Fibroblast of skin of left biceps (primary cell): ENCODE measurements around the gene EXOSC9.

Experiments used
- DNase-seq, 2 experiments: peaks; one replicate each; pipeline ENCODE4 v3.0.0-alpha.2; 2013; ENCODE audit warnings: low read depth in 2 of 2

Gene EXOSC9

DNA sequence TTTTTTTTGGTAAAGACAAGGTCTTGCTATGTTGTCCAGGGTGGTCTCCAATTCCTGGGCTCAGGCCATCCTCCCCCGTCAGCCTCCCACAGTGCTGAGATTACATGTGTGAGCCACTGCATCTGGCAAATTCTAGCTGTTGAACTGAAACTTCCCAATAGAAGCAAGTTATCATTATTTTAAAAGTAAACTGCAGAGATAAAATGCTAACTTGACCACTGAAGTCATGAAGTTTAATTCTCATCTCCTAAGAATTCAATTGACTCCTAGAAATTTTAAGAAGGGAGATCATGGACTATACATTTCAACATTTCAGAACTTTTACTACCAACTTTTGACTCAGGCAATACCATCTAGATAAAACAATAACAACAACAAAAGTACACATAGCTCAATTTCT lies 11.7 kb upstream of the EXOSC9 start:
- DNase-seq = peak in 1 of 2 experiments; percentile 35

DNA sequence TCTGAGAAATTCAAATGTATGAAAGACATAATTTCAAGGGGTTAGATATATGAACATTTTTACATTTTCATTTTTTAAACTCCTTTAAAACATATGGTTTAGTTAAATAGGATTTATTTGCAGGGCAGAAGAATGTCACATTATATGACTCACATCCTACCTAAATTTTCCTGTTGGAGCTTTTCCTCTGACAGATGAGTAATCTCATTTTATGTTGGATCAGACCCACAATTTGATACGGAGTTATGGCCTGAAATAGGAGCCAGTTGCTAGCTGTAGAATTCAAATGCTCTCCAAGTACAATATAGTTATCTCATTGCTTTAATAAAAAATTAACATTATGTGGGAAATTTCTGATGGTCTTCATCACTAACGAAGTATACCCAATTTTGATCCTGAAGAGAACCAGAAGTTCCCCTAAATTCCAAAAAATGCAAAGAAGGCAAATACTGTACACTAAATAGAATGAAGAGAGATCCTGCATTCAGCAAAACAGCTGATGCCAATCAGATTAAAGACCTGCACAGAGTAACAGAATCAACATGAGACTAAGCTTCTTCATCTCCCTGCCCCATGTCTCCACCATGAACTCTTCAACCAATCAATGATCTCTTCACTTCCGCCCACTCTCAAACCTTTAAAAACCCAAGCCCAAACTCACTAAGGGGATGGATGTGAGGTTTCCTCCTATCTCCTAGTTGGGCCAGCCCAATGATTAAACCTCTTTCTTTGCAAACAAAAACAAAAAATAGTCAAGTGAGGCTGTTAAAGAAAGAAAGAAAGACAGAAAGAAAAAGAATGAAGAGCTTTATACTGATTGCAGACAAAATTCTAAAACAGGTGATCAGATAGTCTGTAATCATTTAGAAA lies 10.9 kb upstream of the EXOSC9 start:
- peak; percentile 71 to 76 for DNase-seq

DNA sequence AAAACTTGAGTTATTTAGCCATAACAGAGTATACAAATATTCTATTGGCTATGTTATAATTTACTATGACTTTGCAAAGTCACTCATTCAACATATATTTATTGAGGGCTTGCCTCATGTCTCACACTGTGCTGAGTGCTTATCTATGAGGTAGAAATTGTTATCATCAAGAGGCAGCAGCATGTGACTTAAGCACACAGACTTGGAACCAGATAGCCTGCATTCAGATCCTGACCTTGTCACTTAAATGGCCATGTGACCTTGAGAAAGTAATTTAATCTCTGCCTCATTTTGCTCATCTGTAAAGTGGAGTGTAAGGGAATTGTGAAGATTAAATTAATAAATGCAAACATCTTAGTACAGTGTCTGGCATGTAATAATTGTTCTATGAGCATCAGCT lies 10.1 kb upstream of the EXOSC9 start:
- DNase-seq = no peak

DNA sequence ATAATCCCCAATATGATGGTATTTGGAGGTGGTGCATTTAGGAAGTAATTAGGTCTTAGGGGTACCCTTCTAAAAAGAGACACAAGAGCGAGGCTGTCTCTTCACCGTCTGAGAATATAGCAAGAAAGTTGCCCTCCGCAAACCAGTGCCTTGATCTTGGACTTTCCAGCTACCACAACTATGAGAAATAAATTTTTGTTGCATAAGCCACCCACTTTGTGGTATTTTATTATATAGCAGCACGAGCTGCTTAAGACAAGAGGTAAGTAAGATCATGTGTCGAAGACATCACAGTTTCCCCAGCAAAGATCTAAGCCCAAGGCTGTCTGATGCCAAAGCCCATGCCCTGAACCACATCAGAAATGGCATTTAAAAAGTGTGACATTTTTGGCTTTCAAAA lies 9.6 kb upstream of the EXOSC9 start:
- DNase-seq = peak; percentile 62 to 66

DNA sequence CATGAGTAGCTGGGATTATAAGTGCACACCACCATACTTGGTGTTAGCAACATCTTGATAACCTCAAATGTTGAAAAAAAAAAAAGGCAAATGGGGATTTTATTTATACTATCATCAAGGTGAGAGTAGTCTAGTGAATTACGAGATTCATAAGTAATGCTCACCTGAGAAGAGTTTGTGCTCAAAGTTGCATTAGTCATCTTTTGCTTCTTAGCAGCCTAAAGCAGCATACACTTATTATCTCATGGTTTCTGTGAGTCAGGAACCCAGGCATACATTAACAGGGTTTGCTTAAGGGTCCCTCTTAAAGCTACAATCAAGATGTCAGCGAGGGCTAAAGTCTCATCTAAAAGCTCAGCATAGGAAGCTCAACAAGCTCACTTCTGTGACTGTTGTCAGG lies 8.2 kb upstream of the EXOSC9 start:
- no peak for DNase-seq

DNA sequence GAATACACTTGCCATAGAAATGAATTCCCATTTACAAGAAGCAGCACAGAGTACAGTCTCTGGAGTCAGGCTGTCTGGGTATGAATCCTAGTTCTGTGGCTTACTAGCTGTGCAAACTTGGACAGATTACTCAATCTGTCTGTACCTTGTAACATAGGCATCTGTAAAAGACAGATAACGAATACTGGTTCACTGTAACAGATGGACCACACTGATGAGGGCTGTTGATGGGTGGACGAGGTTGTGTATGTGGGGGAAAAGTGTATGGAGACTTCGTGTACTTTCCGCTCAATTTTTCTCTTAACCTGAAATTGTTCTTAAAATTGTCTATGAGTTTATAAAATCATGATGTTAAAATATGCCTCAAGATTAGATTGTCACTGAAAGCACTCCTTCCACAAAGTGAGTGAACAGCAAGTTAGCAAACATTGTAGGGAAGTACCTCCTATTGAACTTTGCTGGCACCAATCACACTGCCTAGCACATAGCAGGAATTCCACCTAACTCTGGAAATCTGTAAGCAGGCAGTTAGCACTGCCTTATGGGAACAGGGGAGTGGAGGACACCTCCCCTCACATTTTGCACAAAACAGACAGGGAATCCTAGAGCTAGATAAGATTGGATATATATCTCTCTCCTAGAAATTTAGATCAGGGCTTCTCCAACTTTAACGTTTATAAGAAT lies 6.5 kb upstream of the EXOSC9 start:
- DNase-seq = no peak

DNA sequence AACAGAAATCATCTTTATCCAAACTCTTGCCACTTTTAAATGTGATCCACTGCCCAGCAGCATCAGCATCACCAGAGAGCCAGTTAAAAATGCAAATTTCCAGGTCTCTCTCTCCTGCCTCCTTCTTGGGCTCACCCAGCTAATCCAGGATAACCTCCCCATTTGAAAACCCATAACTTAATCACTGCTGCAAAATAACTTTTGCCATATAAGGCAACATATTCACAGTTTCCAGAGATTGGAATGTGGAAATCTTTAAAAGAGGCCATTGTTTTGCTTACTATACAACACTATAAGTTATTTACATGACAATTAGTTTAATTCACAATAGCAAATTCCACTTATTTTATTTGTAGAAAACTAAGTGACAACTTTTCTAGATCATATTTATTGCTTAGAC lies 4.8 kb upstream of the EXOSC9 start:
- no peak for DNase-seq

DNA sequence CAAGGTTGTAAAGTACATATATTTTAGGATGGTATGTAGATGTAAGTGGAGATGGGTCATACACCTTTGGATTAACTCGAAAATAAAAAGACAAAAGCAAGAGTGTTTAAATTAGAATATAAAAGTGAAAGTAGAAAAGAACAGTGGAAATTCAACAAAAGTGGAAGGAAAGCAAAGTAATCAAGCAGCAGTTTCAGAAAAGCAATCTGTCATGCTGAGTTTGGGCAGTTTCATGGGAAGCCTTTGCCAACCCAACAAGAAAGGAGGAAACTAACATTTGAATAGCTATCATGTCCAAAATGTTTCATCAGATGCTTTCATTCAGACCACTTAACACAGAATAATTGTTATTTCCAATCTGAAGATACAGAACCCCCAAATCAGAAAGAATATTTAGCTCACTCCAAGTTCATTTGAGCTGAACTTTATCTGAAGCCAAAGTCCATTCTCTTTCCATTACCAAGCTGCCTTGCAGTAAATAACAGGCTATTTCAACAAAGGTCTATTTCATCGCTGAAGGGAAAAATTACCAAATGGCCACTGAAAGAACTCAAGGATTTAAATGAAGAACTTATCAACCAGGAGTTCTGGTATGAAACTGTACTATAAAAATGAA lies 1.8 kb upstream of the EXOSC9 start:
- DNase-seq = no peak

DNA sequence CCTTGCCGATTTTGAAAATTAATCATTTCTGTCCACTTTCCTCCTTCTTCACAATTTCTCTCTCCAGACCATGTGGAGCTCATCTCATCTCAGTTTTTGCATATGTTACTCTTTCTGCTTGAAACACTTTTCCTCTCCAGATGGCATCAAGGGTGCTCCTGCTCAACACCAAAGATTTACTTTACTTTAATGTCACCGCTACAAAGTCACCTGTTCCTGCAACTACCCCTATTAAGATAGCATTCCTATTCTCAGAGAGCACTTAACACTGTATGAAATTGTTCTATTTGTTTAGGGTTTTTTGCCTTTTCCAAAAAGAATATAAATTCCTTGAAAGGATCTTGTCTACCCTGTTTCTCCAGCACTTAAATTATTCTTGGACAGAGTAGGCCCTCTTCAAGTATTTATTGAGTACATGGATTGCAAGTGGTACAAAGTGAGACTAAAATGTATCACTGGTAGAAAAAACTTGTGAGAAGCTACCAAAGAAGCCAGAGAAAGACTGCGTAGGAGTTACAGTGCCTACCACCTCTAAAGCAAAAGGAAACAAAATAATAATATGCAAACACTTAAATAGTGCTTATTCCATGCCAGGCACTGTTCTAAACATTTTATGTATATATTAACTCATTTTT lies 1.1 kb upstream of the EXOSC9 start:
- DNase-seq = no peak

DNA sequence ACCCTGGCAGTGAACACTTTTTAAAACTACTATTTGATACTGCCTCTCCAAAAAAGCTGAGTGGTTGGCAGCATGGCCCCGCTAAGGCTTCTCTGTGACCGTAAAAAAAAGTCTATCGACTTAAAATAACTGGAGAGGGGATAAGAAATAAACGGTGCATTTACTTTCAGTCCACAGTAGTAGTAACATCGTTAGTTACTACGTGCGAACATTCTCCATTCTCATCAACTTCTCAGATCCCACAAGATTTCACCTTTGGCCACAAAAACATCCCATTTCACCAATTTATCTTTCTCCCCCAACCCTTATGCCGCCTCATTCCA lies 524 bp upstream of the EXOSC9 start:
- DNase-seq = no peak

DNA sequence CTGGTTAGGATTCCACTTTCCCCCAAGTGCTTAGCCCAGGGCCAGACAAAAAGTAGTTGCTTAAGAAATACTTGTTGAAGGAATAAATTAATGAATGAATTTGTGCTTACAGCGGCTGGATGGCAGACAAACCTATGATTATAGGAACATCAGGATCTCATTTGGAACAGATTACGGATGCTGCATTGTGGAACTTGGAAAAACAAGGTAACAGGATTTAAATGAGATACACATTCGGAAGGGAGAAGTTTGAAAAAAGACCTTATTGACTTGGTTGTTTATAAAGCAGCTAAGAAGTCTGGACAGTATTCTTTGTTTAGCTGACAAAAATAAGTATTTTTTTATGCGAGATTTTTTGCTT lies 572 bp downstream of the EXOSC9 start:
- no peak for DNase-seq

DNA sequence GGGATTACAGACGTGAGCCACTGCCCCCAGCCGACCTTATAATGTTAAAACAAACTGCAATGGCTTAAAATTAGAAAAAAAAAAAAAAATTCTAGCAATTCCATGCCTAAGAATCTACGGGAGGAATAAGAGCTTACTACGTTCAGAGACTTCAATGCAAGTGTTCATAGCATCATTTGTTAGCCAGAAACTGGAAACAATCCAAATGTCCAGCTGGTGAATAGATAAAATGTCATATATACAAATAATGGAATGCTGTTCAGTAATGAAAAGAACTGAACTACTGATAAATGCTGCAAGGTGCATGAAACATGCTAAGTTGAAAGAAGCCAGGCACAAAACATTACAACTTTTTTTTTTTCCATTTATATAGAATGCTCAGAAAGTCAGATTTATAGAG lies 5.3 kb downstream of the EXOSC9 start:
- no peak for DNase-seq

DNA sequence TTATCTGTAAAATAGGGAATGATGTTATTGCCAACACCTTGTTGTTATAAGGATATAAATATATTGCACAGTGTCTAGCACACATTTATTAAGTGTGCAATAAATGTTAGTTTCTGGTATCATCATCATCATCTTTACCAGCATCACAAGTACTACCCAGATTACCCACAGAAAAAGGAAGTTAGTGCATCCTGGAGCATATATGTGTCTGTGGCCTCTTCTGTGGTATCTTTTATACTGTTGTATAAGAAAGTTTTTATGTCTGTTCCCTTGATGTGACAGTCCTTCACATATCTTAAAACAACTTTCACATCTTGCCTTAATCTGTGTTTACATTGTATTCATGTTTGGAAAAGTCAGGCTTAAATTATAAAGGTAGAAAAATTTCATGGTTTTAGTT lies 10.0 kb downstream of the EXOSC9 start:
- DNase-seq = no peak

DNA sequence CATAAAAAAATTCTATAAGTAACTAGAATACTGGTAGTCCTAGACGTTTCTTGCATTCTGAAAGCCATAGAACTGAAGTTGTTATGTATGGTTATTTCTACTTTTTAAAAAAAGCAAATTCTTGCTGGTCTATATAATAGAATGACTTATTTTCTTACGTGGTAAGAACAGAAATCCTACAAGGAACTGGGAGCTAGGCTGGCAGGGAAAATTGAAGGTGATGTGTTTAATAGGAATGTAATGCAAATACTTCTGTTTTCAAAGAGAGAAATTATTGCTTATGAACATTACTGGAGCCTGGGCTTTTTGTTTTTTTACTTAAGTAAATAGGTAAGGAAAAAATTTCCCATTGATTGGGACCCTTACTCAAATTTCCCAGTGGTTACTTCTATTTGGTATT lies 13.6 kb downstream of the EXOSC9 start:
- no peak for DNase-seq

DNA sequence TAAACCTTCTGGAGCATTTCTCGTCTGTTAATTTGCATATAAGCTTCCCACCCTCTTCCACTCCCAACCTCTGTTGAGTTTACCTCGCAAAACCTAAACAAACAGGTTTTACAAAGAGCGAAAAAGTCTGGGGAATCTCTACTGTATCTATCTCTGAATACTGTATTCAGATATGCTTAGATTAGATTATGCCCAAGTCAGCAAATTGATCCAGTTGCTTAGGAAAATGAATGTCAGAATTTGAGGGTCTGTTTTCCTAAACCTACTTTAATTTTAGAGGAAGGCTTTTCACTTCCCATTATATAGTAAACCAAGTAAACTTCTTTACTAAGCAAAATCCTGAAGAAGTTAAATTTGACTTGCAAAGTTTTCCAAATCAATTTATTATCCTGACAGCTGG lies 15.9 kb downstream of the EXOSC9 start:
- no peak for DNase-seq

DNA sequence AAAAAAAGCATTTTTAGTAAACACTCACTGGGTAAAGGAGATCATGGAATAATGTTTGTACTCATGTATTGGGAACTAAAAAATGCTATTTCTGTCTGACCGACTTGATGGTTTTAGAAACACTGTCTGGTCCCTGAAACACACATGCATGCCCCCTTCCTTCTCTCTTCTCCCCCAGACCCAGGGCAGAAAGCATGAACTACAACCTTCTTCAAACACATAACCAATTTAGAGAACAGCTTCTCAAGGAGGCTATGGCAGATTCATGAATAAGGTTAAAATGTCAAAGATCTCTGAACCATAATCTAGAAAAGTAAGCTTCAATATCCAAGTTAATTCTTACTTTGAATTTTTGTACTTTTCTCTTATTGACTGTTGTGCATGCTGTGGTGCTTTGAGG lies 16.6 kb downstream of the EXOSC9 start:
- DNase-seq = no peak

DNA sequence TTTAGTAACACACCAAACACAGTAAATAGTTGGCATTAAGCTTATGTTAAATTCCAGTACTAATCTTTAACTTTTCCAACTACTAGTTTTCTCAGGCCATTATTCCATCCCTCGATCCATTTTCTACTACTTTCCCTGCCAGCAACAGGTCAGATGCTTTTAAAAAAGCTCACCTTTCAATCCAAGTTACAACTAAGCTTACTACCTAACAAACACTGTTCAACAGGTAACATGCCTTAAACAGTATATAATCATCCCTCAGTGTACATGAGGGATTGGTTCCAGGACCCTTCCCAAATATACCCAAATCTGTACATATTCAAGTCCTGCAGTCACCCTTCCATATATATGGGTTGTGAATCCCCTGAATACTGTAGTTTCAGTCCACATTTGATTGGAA lies 17.1 kb downstream of the EXOSC9 start:
- DNase-seq = no peak

DNA sequence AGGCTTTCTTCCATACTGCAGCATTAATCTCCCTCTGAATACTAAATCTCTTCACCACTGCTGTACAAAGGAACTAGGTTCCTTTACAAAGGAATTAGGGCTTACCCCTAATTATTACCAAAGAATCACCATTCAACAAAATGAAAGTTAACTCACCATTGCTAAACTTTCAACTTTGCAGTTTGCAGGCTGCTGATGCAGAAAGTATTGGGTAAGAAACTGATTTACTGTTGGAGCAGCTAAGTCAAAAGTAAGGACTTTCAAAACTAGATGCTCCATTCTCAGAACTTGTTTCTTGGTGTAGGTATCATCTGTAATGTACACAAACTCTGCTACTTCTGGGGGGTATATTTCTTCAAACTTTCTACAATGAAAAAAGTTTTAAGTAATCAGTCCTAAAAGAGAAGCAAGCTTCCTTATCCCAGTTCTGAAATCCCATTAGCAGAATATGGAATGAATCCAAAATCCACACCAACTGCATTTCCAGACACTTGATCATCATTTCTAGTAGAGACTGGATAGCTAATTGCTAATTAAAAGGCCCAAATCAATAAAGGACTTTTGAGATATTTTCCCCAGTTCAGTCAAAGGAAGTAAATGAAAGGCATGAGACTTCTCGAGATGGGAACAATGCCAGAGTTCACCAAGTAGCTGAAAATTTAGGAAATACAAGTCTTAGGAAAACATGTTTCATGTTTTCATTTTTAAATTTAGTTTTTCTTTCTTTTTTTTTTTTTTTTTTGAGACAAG lies 18.3 kb downstream of the EXOSC9 start:
- no peak for DNase-seq

DNA sequence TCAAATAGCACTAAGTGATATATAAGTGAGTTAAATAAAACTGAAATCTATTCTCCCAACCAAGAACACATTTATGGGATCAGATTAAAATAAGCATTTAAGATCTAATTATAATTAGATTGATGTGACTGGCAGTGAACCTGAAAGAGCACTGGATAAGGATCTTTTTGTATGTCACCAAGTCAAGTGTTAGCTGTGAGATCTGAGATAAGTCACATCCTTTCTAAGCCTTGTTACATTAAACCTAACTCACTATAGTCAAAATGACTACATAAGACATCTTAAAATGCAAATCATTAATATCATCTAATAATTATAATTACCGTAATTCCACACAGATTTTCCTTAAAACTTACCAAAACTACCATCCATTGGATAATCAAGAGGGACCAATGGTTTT lies 20.9 kb downstream of the EXOSC9 start:
- no peak for DNase-seq

DNA sequence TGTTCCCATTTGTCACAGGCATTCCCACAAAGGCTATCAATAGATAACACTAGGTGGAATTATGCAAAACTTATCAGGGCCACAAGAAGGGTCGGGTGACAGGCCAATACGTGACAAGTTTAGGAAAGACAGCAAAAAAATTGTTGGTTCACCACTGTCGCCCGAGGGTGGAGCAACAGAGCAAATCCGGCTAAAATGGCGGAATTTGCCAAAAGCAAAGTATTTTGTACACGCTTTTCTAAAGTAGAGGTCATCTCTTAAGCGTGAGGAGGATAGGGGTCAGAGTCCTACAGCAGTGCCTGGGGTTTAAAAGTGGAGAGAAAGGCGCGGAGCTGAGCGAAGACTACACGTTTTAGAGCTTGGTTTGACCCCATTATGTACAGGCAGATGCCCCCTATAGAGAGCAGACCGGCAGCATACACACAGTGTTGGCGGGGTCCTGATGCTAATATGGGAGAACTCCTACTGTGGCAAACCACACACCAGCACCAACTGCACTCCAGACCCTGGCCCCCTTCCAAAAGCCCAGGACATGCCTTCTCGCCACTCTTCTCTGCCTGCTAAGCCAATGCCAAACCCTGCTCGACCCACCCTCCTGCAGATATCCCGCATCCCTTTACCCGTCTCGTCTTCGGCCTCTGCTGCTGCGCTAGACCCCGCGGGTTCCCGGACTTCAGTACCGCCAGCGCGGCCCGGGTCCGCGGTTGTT lies 21.8 kb downstream of the EXOSC9 start:
- DNase-seq = no peak

DNA sequence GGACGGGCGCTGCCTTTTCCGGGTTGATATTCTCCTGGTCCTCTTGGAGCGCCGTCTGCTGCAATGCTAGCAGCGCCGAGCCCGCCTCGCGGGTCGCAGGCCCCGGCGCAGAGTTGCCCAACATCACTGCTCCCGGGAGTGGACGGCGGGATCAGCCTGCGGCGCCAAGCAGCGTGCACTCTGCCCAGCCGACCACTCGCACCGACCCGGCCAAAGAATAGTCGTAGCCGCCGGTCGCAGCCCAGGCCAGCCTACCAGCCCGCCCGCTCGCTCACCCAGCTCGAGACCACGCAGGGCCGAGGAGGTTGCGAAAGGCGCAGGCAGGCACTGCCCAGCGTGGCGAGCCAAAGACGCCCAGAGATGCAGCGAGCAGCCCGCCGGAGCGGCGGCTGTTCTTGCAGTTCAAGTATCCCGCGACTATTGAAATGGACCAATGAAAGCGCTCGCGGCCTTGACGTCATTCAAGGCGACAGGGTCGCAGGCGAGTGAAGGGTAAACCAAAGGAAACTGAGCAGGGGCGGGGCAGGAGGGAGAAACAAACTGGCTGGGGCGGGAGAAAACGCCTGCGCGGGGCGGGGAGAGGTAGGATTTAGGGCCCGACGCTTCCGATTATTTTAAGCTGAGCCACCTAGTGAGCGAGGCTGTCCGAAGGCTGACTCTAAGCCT lies 22.5 kb downstream of the EXOSC9 start, which contains the start of gene CCNA2:
TSS of gene CCNA2 (minus strand) at position 379 of the 666 bp plus-strand sequence. CDS start at position 124, 255 bp downstream.
- DNase-seq = peak; percentile 89 to 90
